ENCODE measurements around the gene PIK3R6. TPM values are rescaled to one million over a fixed set of nuclear protein-coding genes. Genes with fewer than 3 reads are reported as not detected.
"Not testable (repeated sequence)": the region's sequence is repeated elsewhere in the genome, so short reads cannot be mapped to it uniquely, and the experiment has no call there.

Gene PIK3R6
- total RNA-seq, 6 experiments from 2014 or later, result 0.18 to 0.62 (median 0.25) TPM; not detected in 1

DNA sequence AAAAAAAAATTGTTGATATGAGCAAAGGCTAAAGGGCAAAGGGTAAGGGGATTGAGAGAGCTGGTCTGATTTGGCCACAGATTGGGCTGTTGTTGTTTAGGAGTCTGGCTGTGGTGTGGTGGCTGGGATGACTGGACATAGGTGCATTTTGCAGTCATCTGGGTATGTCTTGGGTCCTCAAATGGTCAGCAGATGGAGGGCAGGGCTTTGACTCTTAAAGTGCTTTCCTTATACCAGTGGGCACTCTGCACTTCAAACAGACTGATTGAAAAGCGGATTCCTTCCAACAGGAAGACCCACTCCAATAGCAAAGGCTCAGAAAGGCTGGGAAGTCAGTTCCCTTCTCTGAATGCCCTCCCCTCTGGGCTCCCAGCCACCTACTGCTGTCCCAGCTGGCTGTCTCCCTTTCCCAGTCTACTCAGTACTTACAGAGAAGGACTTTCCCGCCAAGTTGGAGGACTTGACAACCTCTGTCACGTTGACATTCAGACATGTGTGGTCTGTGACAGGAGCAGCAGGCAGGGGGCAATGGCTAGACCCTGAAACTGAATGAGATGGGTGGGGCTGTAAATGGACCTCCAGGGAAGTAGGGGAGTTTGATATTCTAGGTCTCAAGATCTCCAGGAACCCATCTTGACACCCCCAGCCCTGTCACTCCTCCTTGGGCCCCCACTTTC is 48.7 kb downstream of the PIK3R6 start:
- no peak for DNase-seq
- no peak overlapping the region for H3K4me3 ChIP-seq
- H3K4me1 ChIP-seq, result no peaks in the 10 kb centered on the region
- intact Hi-C loops (cut with DNase I), result no loop called here
- no peaks in the 10 kb centered on the region for H3K9me3 ChIP-seq
- no peaks in the 10 kb centered on the region for H3K36me3 ChIP-seq
- 24% methylated on average over 2 of the region's 3 CpGs for WGBS (ENCODE audit: insufficient coverage, low coverage, low lambda C conversion rate, missing lambda C conversion rate)
- TF ChIP-seq POLR2A (IDR thresholded peaks at IDR 0.05), result no peak
- TF ChIP-seq, protein P1, sequence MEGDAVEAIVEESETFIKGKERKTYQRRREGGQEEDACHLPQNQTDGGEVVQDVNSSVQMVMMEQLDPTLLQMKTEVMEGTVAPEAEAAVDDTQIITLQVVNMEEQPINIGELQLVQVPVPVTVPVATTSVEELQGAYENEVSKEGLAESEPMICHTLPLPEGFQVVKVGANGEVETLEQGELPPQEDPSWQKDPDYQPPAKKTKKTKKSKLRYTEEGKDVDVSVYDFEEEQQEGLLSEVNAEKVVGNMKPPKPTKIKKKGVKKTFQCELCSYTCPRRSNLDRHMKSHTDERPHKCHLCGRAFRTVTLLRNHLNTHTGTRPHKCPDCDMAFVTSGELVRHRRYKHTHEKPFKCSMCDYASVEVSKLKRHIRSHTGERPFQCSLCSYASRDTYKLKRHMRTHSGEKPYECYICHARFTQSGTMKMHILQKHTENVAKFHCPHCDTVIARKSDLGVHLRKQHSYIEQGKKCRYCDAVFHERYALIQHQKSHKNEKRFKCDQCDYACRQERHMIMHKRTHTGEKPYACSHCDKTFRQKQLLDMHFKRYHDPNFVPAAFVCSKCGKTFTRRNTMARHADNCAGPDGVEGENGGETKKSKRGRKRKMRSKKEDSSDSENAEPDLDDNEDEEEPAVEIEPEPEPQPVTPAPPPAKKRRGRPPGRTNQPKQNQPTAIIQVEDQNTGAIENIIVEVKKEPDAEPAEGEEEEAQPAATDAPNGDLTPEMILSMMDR (IDR thresholded peaks at IDR 0.05), result no peak
- H3K27me3 ChIP-seq, result no peaks in the 10 kb centered on the region
- H3K27ac ChIP-seq, result no peak overlapping the region
- ATAC-seq, result no peak

DNA sequence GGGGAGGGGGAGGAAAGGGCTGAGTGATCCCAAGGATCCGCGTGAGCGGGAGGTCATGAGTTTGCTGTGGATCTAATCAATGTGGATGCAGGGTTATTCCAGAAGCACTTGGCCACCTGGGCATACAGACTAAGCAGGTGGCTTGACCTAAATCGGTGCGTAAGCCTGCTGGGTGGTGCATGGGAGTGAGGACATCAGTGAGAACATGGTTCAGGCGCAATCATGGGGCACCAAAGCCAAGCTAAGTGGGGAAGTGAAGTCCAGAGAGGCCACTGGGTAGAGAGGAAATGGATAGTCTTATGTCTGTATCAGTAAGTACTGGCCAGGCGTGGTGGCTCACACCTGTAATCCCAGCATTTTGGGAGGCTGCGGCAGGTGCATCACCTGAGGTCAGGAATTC is 49.4 kb downstream of the PIK3R6 start:
- Histone ChIP-seq H3K4me3 (no peak overlapping the region), H3K4me1 (no peaks in the 10 kb centered on the region), H3K27ac (no peak overlapping the region), H3K36me3 (no peaks in the 10 kb centered on the region), H3K27me3 (no peaks in the 10 kb centered on the region), H3K9me3 (no peaks in the 10 kb centered on the region)
- ATAC-seq, result no peak
- intact Hi-C loops (cut with DNase I), result no loop called here
- TF ChIP-seq, protein P1 (IDR thresholded peaks at IDR 0.05), result no peak
- no peak for TF ChIP-seq POLR2A (IDR thresholded peaks at IDR 0.05)
- WGBS (ENCODE audit: insufficient coverage, low coverage, low lambda C conversion rate, missing lambda C conversion rate), result 74% methylated on average over 4 of the region's 8 CpGs
- no peak for DNase-seq

DNA sequence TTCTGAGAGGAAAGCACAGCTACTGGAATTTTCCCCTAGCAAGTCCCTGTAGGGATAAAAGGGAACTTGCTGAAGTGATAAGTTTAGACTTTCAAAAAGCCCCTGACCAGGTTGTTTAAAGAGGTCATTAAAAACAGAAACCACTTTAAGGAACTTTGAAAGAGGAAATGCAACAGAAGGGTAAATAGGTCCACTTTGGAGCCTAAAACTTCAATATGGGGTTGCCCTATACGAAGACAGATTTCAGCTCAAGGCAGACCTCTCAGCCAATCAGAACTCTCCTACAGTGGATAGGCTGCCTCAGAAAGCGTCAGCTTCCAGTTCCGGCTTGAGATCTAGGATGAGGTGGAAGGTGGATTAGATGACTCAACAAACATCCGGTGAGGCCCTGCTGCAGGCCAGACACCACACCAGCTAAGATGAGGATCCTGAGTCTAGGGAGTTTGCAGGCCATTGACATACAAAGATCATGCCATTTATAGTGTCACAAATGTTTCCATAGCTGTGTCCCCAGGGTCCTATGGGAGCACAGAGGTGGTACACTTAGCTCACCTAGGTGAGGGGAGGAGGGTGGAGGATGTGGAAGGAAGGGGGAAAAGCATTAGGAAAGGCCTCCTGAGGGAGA is 60.4 kb downstream of the PIK3R6 start:
- peak overlapping the region in 1 of 3 donors; percentile 4 for H3K27ac ChIP-seq
- intact Hi-C loops (cut with DNase I), result no loop called here
- DNase-seq (no peak), ATAC-seq (peak; percentile 45 to 75 (median 49))
- no peaks in the 10 kb centered on the region for H3K9me3 ChIP-seq
- no peak overlapping the region for H3K4me3 ChIP-seq
- no peaks in the 10 kb centered on the region for H3K27me3 ChIP-seq
- TF ChIP-seq, protein P1 (IDR thresholded peaks at IDR 0.05), result no peak
- no peak for TF ChIP-seq POLR2A (IDR thresholded peaks at IDR 0.05)
- H3K36me3 ChIP-seq, result no peaks in the 10 kb centered on the region
- WGBS (ENCODE audit: insufficient coverage, low coverage, low lambda C conversion rate, missing lambda C conversion rate), result 53% methylated on average over 2 of the region's 4 CpGs
- H3K4me1 ChIP-seq, result no peaks in the 10 kb centered on the region

DNA sequence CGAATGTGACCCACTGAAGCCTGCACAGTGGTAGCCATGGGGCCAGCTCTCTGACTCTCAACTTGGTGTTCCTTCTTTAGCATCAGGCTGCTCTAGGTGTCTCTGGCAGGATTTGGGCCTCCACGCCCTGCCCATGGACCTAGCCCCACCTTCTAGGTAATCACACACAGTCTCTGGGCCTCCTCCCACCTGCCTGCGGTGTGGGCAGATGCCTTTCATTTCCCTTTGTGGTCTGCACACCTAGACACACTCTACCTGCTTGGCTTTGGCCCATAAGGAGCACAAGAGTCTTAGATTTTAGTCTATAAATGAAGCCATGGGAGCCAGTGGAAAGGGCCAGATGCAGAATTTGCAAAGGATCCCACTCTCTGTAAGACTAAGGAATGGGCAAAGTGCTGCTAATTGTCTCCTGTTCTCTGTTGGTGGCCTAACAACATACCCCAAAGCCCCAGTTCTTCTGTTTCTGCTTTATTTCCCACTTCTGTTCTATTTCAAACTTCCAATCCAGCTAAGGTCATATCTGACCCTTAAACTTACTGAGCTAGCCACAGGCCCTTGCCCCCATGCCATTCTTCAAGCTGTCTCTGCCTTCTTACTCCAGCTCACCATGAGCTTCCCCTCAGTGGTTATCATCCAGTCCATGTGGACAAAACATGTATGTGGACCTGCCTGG is 61.1 kb downstream of the PIK3R6 start:
- Histone ChIP-seq H3K27me3 (no peaks in the 10 kb centered on the region), H3K4me3 (no peak overlapping the region), H3K4me1 (no peaks in the 10 kb centered on the region), H3K36me3 (no peaks in the 10 kb centered on the region), H3K27ac (peak overlapping the region in 1 of 3 donors; percentile 4), H3K9me3 (no peaks in the 10 kb centered on the region)
- TF ChIP-seq, protein P1 (IDR thresholded peaks at IDR 0.05), result no peak
- TF ChIP-seq POLR2A (IDR thresholded peaks at IDR 0.05), result no peak
- intact Hi-C loops (cut with DNase I), result no loop called here
- no peak for DNase-seq
- no peak for ATAC-seq
- 100% methylated on average over 1 of the region's 3 CpGs for WGBS (ENCODE audit: insufficient coverage, low coverage, low lambda C conversion rate, missing lambda C conversion rate)

DNA sequence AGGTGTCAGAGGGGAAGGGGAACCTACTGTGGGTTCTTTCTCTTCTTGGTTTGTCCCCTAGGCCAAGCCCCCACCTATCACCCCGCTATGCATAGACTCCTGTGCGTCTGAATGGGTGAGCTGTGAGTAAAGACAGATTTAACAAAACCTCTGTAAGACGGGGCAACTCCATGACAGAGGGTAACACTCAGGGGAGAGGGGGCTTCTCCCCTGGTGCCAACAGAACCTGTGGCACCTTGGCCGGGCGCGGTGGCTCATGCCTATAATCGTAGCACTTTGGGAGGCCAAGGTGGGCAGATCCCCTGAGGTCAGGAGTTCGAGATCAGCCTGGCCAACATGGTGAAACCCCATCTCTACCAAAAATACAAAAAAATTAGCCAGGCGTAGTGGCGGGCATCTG is 62.1 kb downstream of the PIK3R6 start:
- H3K9me3 ChIP-seq; DNase-seq; H3K4me1 ChIP-seq; ATAC-seq; H3K4me3 ChIP-seq; H3K36me3 ChIP-seq; intact Hi-C loops (cut with DNase I); H3K27ac ChIP-seq; H3K27me3 ChIP-seq: not testable (repeated sequence)
- 88% methylated on average over 8 of the region's 10 CpGs for WGBS (ENCODE audit: insufficient coverage, low coverage, low lambda C conversion rate, missing lambda C conversion rate)
